Pulmonary artery endothelial cell (primary cell): Measurements from ENCODE around the gene ZNF19. TPM values are rescaled to one million over a fixed set of nuclear protein-coding genes. Genes with fewer than 3 reads are reported as not detected.

Experiments
- total RNA-seq: library from RNA; depleted of rRNA; stranded (reverse); fragments of >200 nt; gene quantifications from 2 replicates; pipeline ENCODE4 v1.2.3, GENCODE V29; 2014

The ZNF19 gene
- total RNA-seq, 1 donor from 2014 or later = 1.6 TPM

Other genes with a start within 250 kb of the ZNF19 start
- gene CMTR2, start 199.9 kb downstream of the ZNF19 start, total RNA-seq = 24.8 and 28.8 TPM in 2 replicates
- not detected in 2 replicates for gene CALB2, start 130.6 kb downstream of the ZNF19 start, total RNA-seq
- gene TLE7, start 47.3 kb downstream of the ZNF19 start, total RNA-seq = 0.07 TPM in 1 of 2 replicates, not detected in the other
- 4.9 and 6.1 TPM in 2 replicates for gene ZNF23, start 27.1 kb downstream of the ZNF19 start, total RNA-seq
- not detected in 2 replicates for gene CHST4, start 37.1 kb upstream of the ZNF19 start, total RNA-seq
- gene TAT, start 87.8 kb upstream of the ZNF19 start, total RNA-seq = not detected in 2 replicates
- gene MARVELD3, start 136.9 kb upstream of the ZNF19 start, total RNA-seq = not detected in 2 replicates
- gene PHLPP2, start 235.4 kb upstream of the ZNF19 start, total RNA-seq = 5.9 and 9.7 TPM in 2 replicates